CD1c-positive myeloid dendritic cell (primary cell): Measurements from ENCODE around the gene TNNI2.
A peak's percentile ranks its signal among the peaks of the same experiment; 100 is the strongest.

Experiments
- DNase-seq: peaks from one replicate; pipeline ENCODE4 v3.0.0-alpha.2; 2016; ENCODE audit errors: extremely low spot score

The TNNI2 gene

GRCh38 chr11:1834779-1835670, 3.8 kb upstream of the TNNI2 start, which contains the start of gene SYT8:
TSS of gene SYT8 (plus strand) at chr11:1834990. CDS start at chr11:1835106, 116 bp downstream.
- no peak for DNase-seq

DNA sequence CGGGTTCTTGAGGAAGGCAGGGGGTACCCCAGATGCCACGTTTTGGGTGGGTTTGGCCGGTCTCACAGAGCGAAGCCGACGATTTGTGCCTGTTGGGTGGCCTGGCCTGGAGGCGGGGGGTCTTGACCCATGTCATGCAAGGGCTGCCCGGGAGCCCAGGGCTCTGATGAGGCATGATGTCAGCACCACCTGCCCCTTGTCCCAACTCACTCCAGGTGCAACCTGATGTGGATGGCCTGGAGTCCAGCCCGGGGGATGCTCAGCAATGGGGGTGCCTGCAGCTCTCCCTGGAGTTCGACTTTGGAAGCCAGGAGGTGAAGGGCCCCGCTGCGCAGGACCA, 3.1 kb upstream of the TNNI2 start:
- no peak for DNase-seq

DNA sequence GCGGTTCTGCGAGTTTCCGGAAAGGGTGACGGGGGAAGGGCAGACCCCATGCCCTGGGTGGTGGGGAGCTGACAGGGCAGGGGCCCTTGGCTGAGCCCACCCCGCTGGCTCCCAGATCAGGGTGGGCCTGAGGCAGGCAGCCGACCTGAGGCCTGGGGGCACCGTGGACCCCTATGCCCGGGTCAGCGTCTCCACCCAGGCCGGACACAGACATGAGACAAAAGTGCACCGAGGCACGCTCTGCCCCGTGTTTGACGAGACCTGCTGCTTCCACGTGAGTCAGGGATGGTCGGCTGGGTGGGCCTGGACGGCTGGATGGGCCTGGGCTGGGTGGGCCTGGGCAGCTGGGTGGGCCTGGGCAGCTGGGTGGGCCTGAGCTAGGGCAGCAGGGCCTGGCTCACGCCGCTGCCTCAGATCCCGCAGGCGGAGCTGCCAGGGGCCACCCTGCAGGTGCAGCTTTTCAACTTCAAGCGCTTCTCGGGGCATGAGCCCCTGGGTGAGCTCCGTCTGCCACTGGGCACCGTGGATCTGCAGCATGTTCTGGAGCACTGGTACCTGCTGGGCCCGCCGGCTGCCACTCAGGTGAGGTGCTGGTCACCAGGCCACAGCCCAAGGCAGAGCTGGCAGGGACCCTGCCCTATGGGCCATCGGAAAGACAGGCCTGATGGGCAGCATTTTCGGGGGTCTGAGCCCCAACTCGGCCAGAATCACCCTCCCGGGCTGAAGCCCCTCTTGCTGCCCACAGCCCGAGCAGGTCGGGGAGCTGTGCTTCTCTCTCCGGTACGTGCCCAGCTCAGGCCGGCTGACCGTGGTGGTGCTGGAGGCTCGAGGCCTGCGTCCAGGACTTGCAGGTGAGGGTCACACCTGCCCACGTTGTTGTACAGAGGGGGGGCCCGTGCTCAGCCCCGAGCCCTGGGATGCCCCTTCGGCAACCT, 2.5 kb upstream of the TNNI2 start:
- DNase-seq: no peak

DNA sequence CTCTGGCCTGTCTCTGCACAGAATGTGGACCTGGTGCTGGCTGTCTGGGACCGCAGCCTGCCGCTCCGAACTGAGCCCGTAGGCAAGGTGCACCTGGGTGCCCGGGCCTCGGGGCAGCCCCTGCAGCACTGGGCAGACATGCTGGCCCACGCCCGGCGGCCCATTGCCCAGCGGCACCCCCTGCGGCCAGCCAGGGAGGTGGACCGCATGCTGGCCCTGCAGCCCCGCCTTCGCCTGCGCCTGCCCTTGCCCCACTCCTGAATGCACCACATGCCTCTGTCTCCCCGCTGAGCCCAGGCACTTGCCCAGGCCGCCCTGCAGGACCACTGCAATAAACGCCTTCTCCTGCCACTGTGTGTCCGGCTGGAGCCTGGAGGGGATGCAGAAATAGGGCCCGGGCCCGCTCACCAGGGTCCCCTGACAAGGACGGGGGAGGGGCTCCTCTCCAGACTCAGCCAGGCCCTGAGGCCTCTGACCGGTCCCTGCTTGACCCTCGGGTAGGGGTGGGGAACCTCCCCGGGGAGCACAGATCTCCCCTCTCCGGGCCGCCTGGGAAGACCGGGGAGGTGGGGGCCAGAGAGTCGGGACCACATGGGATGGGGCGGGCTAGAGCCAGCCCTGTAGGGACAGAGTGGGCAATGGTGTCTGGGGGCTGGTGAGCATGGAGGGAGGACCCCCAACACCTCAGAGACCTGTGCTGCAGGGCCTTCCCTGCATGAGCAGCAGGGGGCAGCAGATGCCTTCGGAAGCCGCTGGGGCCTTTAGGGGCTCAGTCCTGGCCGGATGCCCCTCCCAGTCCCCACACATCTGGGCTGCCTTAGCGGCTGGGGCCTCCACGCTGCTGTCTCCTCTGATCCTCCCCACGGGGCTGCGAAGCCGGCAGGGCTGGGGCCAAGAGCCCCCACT, 1.4 kb upstream of the TNNI2 start:
- peak; percentile 70 for DNase-seq

DNA sequence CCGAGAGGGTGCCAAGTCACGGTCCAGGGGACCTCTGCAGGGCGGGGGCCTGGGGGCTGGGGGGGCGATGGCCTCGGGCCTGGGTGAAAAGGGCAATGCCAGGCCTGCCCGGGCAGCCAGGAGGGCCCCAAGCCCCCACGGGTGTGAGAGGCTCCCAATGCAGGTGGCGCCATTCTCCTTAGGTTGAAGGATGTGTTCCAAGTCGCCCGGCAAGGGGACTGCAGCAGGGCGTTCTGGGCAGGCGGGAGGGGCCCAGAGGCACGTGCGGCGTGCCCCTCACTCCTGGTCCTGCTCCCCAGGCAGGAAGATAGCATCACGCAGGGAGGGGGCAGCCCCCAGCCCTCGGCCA, 730 bp upstream of the TNNI2 start:
- no peak for DNase-seq

- DNase-seq: no peak
These were observed 583 bp downstream of the TNNI2 start for GRCh38 chr11:1839204-1839923.

DNA sequence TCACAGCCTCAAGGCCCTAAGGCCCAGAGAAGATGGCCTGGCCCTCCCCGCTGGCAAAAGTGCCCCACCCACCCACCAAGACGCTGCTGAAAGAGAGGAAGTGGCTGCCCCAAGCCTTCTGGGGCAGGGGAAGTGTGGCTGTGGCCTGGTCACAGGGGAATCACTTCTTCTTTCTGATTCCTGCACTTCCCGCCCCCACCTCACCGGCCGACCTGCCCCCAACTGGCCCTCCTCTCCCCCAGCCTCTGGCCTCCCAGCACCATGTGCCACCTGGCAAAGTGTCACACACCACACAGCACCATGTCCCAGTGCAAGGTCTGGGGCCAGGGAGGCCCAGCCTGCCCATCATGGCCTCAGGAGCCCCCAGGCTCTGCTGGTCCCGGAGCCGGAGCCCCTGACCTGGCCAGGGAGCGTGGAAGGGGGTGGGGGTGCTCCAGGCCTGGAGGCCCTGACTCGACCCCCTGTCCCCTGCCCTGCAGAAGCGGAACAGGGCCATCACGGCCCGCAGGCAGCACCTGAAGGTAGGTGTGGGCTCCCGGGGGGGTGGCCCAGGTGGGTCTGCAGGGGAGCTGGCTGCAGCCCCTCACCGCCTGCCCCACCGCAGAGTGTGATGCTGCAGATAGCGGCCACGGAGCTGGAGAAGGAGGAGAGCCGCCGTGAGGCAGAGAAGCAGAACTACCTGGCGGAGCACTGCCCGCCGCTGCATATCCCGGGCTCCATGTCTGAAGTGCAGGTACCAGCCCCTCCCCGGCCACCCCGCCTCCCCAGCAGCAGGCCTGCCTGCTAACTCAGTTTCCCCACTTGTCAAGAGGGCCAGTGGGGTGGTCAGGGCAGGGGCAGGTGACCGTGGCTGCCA, 1.4 kb downstream of the TNNI2 start:
- peak; percentile 92 for DNase-seq

GRCh38 chr11:1840780-1841480, 2.1 kb downstream of the TNNI2 start:
- no peak for DNase-seq

DNA sequence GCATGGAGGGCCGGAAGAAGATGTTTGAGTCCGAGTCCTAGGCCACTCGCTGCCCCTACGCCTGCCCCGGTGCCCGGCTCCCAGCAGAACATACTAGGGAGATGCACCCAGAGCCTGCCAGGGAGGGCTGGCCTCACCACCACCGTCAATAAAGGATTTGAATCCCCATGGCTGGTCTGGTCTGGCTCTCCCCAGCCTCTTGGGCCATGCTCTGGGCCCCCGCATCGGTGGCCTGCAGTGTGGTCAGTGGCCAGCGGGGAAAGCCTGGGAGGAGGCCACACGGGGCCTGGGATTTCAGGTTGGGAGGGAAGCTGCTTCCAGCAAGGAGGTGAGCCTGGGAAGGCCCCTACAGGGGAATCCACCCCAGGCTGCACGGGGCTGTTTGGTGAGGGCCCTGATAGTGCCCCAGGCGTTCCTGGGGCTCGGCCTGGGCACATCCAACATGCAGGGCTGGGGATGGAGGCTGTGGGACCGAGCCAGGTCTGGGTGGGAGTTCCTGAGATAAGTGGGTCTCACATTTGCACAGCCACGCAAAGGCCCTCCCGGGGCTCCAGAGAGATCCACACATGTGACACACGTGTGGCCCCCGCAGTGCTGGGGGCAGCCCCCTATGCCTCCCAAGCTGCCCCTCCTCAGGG, 2.8 kb downstream of the TNNI2 start:
- DNase-seq: no peak

GRCh38 chr11:1842149-1843097, 3.6 kb downstream of the TNNI2 start:
- no peak for DNase-seq

- DNase-seq: no peak
These were observed 4.3 kb downstream of the TNNI2 start for GRCh38 chr11:1843098-1843473.

- DNase-seq: no peak
These were observed 5.0 kb downstream of the TNNI2 start for GRCh38 chr11:1843796-1844195.

DNA sequence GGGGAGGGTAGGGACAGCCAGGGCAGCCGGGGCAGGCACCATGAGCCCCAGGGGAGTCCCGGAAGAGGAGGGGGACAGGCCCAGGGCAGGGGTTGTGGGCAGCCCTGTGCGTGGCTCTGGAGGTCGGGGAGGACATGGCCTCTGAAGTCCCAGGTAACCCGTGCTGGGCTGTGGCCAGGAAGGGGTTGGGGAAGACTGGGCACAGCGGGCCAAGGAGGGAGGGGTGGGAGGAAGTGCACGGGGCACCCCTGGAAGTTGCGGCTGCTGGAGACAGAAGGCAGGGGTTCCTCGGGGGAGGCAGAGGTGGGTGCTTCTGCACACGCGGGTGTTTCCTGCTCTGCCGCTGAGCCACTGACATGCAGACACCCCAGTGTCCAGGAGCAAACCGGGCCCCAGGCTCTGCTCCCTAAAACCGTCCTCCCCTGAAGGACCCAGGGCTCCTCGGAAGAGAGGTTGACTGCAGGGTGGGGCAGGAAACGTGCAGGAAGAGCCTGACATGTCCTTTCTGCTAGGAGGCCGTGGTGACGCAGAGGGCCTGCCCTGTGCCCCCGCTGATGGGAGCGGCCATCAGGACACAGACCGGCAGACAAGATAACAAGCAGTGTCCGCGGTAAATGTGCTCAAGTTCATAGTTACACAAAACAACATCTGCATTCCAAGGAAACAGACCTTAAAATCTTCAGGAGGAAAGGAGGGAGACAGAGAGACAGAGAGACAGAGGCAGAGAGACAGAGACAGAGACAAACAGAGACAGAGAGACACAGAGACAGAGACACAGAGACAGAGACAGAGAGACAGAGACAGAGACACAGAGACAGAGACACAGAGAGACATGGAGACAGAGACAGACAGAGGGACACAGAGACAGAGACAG, 5.7 kb downstream of the TNNI2 start:
- peak; percentile 59 for DNase-seq

- DNase-seq: no peak
These were observed 6.3 kb downstream of the TNNI2 start for GRCh38 chr11:1845095-1845429.

DNA sequence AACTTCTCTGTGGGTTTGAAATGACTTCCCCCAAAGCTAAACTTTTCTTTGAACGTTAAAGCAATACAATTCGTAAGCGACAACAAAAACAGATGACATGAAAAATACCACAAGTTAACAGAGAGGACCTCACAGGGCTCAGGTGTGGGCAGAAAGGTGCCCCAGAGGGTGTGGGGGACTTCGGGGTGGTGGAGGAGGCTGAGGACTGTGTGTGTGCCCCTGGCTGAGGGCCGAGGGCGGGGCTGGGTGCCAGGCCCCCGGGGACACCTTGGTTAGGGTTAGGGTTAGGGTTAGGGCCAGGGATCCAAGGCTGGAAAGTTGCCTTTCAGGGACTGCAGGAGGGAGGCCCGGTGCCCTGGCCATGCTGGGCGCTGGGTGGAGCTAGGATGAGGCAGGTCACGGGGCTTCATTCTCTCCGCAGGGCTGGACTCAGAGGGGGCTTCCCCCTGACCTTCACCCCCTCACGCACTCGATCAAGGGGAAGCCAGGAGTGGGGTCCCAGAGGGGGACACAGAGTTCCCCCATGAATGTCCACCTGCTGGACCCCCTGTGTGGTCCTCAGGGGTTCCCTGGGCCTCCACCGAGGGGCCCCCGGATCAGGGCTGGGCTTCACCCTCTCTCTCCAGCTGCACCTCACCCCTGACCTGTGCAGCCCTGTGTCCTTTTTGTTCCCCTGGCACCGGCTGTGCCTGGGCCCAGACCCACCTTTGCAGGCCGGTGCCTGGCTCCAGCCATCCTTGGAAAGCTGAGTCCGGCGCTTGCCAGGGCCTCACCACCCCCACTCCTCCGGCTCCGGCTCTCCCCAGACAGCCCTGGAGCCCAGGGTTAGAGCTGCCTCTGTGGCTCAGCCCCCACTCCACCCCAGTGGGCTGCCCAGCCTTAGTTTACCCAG, 7.0 kb downstream of the TNNI2 start:
- no peak for DNase-seq

DNA sequence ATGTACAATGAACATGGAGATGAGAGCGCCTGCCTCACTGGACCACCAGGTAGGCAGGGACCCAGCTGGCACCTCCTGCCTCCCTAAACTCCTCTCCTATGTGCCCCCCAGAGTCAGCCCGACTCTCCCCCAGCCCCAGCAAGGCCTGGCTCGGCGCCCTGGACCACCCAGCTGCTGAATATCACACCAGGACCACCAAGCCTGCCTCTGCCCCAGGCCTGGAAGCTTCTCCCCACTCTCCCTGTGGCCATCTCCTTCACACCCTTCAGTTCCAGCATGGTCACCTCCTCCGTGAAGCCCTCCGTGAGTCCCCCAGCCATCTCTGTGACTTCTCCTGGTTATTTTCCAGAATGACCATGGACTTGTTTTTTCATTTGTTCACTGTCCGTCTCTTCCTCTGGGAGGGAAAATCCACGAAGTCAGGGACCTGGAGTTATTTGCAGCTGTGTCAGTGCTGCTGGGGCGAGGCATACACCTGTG, 7.7 kb downstream of the TNNI2 start:
- no peak for DNase-seq
